GM19023 (cell line): Measurements from ENCODE around the gene HSPA6.
"Not testable (repeated sequence)": the region's sequence is repeated elsewhere in the genome, so short reads cannot be mapped to it uniquely, and the experiment has no call there.

Experiments
- ATAC-seq: cut with Tn5 transposase; IDR thresholded peaks from one replicate; pipeline ENCODE4 v1.9.1; 2021; ENCODE audit warnings: mild to moderate bottlenecking, moderate library complexity; ENCODE audit not compliant: unreplicated experiment

The HSPA6 gene

DNA sequence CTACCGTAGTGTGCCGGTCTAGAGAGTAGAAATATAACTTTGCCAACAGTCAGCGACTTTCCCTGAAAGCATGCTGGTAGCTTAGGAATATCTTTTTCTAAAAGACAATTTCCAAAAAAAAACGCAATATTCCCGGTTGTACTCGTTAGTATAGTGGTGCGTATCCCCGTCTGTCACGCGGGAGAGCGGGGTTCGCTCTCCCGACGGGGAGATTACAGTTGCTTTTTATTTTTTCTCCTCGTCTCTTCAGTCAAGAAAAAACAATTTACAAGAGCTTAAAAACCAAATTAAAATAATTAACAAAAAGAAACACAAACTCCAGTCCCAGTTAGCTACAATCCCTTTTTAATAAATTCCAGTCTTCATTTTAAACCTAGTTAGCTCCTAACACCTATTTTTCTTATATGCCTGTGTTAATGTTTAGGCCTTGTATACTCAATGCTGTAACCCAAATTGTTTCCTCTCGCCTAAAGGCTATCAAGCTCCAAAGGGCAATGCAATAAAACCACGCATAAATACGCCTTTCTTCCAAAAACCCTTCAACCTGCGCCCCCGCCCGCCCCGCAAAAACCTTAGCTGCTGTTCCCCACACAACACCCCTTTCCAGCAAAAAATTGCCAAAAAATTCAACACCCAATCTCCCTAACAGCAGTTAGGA lies 7.8 kb downstream of the HSPA6 start:
- no peak for ATAC-seq

DNA sequence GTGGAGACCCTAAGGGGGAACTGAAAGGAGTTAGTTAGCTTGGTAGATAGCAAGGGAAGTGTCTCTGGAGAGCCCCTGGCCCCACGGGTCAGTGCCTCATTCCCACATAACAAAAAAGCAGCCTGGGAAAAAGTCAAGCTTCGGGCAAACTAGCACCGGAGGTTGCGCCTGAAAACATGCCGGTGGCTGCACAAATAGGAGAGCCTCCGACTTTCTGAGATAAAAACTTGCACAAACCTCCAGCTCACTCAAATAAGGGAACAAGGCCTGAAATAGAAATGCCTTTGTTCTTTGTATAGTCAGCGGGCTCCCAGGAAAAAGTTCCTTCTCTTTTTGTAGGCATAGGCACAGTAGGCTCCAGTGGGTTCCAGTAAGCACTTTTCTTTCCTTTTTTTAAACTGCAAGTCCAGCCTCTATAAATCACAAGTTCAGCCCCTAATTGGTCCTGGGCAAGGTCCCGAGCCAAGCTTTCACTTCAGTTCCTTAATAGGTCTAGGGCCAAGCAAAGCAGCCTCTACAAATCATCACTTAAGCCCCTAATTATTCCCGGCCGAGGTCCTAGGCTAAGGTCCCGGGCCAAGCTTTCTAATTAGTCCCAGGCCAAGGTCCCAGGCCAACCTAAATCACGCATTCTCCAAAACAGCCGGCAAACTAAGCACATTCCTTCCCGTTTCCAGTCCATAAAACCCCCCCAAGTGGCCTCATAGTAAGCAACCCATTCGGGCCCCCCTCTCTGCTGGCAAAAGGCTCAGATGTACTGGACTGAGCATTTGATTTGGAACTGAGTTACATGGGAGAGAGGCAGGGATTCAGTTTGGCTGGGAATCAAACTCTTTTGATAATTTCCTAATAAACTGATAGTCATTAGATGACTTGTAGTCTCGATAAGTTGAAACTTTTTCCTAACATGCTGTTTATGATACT lies 8.6 kb downstream of the HSPA6 start:
- ATAC-seq: not testable (repeated sequence)

DNA sequence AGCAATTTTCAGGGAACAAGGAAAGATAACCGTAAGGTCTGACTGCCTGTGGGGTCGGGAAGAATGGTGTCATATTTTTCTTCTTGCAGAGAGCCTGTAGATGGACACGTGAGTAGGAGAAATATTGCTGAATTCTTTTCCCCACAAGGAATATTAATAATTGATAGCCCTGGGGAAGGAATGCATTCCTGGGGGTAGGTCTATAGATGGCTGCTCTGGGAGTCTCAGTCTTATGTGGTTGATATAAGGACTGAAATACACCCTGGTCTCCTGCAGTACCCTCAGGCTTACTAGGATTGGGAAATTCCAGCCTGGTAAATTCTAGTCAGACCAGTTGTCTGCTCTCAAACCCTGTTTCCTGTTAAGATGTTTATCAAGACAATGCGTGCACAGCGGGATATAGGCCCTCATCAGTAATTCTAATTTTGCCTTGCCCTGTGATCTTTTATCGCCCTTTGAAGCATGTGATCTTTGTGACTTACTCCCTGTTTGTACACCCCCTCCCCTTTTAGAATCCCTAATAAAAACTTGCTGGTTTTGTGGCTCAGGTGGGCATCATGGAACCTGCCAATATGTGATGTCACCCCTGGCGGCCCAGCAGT lies 12.8 kb downstream of the HSPA6 start:
- ATAC-seq: not testable (repeated sequence)

DNA sequence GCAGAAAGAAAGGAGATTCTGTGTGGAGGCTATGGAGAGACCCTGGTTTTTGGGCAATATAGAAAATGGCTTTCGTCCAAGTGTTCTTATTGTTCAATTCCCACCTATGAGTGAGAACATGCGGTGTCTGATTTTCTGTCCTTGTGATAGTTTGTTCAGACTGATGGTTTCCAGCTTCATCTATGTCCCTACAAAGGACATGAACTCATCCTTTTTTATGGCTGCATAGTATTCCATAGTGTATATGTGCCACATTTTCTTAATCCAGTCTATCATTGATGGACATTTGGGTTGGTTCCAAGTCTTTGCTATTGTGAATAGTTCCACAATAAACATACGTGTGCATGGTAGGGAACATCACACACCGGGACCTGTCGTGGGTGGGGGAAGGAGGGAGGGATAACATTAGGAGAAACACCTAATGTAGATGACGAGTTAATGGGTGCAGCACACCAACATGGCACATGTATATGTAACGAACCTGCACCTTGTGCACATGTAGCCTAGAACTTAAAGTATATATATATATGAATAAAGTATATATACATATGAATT lies 14.7 kb downstream of the HSPA6 start:
- ATAC-seq: not testable (repeated sequence)

DNA sequence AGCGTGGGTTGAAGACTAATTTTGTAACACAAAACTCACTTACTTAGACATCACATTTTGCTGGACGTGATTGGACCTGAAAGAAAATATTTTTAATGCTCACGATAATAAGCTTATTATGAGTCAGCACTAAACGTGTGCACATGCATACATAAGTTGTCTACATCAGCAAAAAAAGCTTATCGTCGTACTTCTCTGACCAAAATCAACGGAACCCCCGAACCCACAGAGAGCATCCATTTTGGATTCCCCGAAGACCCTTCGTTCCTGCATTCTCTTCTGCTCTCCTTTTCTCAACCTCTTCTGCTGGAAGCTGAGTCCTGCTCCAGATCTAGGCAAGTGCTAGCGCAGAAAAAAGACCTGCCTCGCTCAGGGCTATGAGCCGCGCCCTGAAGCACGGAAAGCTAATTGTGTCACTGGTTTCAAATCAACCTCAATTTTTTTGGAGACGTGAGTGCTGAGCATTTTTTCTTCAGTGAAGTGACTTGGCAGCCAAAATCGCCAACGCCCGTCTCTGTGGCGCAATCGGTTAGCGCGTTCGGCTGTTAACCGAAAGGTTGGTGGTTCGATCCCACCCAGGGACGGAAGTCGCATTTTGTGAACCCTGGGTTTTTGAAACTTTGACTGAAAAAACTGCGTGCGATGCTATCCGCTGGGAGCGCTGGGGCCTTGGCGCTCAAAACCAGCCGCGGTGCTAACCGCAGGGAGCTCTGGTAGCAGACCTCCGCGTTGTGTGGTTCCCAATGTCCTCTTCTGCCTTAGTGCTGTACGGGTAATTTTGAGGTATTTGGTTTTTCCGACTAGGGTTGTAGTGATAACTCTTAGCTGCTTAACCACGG lies 15.6 kb downstream of the HSPA6 start:
- peak; percentile 60 for ATAC-seq

DNA sequence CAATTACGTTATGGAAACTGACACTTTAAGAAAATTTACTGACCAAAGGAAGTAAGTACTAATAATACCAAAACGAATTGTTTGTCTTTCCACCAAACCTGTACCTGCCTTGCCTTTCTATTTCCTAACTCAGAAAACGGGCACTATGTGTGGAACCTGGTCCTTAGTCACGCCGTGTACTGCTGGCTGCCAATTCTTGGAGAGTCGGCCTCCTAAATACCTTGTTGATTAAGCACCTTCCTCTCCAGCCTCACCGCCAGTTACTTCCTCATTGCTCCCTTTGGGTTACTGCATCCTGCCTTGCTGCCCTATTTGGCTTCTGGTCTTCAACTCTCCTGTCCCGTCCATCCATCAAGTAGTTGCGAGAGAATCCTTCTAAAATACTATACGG lies 16.2 kb downstream of the HSPA6 start:
- ATAC-seq: not testable (repeated sequence)

DNA sequence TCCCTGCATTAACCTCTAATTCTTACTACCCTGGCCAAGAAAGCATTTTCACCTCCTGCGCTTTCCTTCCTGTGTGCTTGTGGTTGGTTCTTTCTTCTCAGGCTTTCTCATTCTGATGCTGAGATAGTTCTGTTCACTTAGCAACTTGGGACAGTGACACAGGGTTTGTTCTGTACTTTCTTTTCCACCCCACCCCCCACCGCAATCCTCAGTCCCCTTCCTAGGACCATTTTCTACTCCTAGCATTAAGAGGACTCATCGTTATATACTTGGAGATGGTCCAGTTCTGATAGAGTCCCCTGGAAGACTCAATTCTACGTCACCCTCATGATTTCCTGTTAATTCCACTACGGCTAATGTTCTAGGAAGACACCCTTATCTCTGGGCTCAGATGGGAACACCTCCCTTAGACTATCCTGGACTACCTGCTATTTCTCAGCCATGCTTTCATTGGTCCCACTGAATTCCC lies 17.8 kb downstream of the HSPA6 start:
- peak; percentile 56 for ATAC-seq

DNA sequence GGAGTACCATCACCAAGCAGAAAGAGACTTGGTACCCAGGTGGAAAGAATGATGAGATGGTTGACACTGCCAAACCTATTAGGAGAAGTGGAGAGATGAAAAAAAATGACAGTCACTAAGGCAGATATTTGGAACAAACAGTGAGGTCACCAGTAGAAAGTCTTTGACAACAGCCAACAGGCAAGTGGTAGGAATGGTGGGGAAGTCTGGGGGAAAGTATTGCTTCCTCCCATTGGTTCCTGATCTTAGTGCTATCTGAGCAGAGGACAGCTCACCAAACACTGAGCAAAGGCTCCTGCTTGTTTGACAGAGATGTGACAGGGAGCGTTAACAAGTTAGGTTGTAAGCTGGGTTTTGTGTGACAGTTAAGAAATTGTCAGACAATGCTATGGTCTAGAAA lies 18.8 kb downstream of the HSPA6 start:
- ATAC-seq: not testable (repeated sequence)

DNA sequence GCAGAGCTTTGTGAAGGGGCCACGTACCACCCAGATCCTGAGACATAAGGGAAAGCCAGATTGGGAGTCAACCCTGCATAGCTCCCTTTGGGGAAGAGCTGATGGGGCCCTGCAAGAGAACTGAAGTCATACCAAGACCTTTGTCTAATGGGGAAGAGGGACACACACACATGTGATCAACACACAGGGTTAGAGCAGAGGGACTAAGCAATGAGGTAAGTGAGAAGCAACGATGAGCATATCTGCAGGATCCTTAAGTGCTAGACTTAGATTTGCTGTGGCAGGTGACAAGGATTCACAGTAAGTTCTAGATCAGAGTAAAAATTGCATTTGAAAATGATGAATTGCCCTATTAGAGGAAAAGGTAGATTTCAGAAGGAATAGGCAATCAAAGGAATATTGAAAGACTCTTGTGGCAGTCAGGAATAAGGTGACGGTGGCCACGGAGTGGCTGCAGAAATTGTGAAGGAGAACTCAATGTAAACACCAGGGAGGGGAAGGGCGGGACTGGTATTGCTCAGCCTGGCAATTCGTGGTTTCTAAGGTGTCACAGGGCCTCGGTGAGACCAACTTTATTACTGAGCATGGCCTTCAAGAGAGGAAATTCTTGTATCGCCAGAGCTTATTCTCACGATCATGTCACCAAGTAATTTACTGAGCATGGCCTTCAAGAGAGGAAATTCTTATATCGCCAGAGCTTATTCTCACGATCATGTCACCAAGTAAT lies 20.8 kb downstream of the HSPA6 start:
- not testable (repeated sequence) for ATAC-seq

DNA sequence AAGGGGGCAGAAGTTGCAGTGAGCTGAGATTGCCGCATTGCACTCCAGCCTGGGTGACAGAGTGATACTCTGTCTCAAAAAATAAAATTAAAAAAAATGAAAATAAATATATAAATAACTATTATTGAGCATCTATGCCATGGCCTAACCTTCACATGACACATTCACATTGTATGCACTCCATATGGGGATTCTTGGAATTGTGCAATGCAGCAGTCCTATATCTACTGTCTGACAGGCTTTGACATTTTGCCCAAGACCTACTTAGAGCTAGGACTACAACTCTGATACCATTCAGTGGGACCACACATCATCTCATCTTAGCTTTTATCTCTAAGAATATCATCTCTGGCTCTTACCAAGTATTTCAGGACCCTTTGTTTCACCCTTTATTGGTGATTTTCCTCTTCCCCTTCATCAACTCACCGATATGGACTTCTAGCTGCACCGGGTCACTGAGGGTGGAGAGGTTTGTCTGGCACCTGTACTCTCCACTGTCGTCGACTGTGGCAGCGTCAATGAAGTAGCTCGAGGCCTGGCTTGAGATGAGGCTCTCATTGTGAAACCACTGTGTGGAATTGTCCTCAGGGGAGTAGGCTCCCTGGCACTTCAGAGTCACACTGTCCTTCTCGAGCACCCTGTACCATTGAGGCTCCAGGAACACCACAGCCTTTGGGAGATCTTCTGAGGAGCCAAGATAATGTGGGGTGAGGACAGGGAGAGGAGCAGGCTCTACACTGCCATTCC lies 23.8 kb downstream of the HSPA6 start:
- ATAC-seq: not testable (repeated sequence)

DNA sequence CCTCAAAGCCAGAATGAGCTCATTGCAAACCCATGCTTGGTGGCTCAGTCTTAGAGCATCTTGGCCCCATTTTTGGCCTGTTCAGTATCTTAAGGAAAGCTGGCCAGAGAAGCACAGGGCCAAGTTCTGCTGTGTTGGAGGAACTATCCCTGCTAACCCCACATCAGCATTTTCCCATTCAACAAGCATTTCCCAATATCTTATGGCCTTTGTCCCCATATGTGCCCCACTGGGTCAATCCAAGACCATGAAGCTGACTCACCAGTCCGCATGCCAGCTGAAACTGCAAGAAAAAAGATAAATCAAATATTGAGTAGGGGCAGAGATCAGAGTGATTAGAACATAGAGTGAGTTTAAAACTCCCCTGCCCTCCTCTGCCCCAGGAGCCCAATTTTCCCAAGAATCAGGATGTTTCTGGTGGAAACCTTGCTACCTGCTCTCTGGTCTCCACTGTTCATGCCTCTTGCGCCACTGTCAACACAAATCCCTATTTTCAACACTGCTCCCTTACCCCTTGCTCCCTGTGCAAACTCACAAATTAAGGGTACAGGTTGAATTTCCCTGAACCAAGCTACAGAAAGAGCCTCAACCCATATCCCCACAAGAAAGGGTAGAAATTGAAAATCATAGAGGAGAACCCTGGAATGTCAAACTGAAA lies 24.5 kb downstream of the HSPA6 start:
- not testable (repeated sequence) for ATAC-seq

DNA sequence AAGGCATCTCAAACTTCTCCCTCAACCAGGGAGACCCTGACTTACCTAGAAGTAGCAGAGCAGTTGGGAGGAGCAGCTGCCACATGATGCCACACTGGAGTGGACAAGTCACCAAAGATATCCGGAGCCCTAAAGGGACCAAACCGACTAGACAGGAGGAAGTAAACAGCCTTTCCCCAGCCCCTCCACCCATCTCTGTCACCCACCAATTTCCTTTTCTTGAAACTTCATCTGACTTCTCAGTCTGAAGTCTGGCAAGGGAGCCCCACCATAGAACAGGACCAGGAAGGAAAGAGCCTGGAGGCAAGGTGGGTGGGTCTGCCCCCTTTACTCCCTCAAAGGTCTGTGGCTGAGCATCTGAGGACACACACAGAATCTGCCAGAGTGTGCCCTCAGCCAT lies 25.3 kb downstream of the HSPA6 start, which contains the start of gene FCGR3A:
Gene FCGR3A, minus strand, starts transcription at position 167 of the 400 bp plus-strand sequence. Its CDS starts 82 bp downstream, at position 85.
- ATAC-seq: no peak

DNA sequence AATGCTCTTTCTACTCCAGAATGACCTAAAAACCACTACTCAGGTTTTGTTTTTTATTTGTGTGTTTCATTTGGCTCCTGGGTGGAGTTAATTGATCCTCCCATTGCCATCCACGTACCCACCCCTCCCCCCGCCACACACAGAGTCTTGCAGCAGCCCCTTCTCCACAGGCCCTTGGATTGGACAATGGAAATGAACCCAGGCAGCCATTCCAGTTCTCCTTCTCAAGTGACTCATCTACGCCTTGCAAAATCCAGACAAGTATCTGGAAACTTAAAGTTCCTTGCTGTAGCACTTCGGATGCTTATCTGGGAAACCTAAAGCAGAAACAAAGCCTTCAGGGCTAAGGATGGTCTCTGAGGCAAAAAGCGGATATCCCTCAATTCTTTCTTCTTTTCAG lies 26.6 kb downstream of the HSPA6 start:
- not testable (repeated sequence) for ATAC-seq

DNA sequence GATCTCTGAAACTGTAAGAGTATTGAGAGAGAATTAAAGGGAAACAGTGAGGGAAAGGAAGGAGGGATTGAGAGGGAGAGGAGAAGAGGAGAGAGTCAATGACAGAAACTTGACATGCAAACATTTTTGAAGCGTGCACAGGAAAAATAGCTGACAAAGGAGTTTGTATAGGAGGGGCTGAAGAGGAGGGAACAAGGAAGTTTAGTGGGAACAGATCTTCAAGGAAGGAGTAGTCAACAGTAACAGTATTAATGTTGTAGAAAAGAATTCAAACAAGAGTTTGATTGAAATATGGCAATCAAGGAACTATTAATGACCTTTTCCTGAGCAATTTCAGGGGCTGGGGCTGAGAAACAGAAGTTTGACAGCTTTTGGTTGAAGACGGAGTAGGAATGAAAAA lies 29.3 kb downstream of the HSPA6 start:
- ATAC-seq: not testable (repeated sequence)

DNA sequence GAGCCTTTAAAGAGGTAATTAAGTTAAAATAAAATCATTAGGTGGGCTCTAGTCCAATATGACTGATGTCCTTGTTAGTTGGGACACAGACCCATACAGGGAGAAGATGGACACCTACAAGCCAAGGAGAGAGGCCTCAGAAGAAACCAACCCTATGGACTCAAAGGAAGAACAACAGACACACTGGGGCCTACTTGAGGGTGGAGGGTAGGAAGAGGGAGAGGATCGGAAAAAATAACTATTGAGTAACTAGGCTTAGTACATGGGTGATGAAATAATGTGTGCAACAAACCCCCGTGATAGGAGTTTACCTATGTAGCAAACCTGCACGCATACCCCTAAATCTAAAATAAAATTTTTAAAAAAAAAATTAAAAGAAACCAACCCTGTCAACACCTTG lies 30.0 kb downstream of the HSPA6 start:
- ATAC-seq: not testable (repeated sequence)

DNA sequence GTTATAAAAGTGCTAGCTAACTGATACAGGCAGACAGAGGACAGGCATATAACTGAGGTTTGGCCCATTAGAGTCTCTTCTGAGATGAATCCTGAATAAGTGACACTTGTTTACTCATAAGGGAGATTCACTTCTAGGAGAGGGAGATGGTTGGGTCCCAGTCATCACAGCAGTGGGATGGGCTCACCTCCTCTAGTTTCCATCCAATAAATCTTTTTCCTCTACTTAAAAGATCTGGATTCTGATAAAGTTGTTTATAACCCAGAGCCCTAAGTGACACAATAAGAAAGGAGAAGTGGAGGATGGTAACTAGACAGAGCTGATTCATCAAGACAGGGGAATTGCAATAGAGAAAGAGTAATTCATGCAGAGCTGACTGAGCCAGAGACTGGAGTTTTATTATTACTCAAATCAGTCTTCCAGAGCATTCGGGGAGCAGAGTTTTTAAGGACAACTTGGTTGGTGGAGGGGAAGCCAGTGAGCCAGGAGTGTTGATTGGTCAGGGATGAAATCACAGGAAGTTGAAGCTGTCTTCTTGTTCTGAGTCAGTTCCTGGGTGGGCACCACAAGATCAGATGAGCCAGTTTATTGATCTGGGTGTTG lies 30.6 kb downstream of the HSPA6 start:
- not testable (repeated sequence) for ATAC-seq

DNA sequence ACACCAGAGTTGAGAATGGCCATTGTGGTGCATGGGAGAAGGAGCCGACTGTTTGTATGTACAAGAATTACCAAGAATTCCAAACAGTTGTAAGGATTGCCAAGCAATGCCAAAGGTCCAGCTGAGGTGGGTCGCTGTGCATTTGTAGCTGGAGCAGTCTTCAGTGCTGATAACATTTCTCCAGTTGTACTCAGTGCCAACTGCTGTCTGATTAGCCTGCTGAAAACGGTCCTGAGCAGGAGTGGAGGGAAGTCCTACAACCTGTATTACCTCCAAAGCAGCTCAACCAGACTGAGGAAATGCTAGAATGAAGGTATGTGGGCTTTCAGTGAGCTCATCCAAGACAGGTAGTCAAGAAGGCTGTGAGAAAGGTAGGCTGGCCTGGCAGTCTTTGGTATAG lies 31.8 kb downstream of the HSPA6 start:
- ATAC-seq: not testable (repeated sequence)

DNA sequence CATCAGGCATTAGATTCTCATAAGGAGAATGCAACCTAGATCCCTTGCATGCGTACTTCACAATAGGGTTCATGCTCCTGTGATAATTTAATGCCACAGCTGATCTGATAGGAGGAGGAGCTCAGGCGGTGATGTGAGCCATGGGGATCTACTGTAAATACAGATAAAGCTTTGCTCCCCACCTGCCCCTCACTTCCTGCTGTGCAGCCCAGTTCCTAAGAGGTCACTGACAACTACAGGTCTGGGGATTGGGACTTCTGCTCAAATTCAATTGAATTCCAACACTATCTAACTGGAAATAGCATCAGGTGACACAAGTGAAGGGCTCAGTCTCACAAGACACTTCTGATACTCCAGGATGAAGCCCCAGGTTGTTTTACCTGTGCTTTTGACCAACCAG lies 32.6 kb downstream of the HSPA6 start:
- not testable (repeated sequence) for ATAC-seq
